H1 (cell line): ENCODE results near the gene CCNI2. TPM values are rescaled to one million over a fixed set of nuclear protein-coding genes. Genes with fewer than 3 reads are reported as not detected.

ENCODE experiments used
- CTCF ChIA-PET: fragments of 300-600 bp; sonication (Branson Sonifier 250); formaldehyde crosslinking; loops from one replicate; lab custom pipeline; 2021; ENCODE audit not compliant: partially characterized antibody; lab: Charles Lee
- POLR2A ChIA-PET: fragments of 300-600 bp; sonication (Branson Sonifier 250); formaldehyde crosslinking; loops from one replicate; lab custom pipeline; 2021; ENCODE audit warnings: inconsistent platforms; ENCODE audit not compliant: partially characterized antibody; lab: Charles Lee
- DNase-seq, 2 experiments: peaks; one replicate each; pipeline versions ENCODE4 v3.0.0 to v3.0.0-alpha.2; 2010 to 2022; ENCODE audit warnings: low spot score in 2 of 2, low read depth in 1 of 2, mixed read lengths in 1 of 2
- FAIRE-seq: peaks from 2 replicates; lab custom pipeline; 2011; peaks lifted over from hg19 to GRCh38; lab: Jason Lieb, UNC
- H2AFZ ChIP-seq: 2 replicates; pipeline ENCODE4 v1.8.1; 2012; ENCODE audit warnings: low read length, inconsistent platforms
- H2AK5ac ChIP-seq: 2 replicates; pipeline ENCODE4 v1.6.1; 2013; ENCODE audit warnings: low read depth, low read length
- H2BK120ac ChIP-seq: replicated peaks from 2 replicates; pipeline ENCODE3; 2013; ENCODE audit warnings: low read depth, low read length, inconsistent platforms
- H2BK12ac ChIP-seq: 2 replicates; pipeline ENCODE4 v1.6.1; 2013; ENCODE audit warnings: low read depth, low read length
- H2BK15ac ChIP-seq: 2 replicates; pipeline ENCODE4 v1.6.1; 2013; ENCODE audit warnings: low read length
- H2BK20ac ChIP-seq: 2 replicates; pipeline ENCODE4 v1.6.1; 2013; ENCODE audit warnings: low read length
- H2BK5ac ChIP-seq: 2 replicates; pipeline ENCODE4 v1.6.1; 2013; ENCODE audit warnings: low read depth, low read length
- H3K14ac ChIP-seq: 2 replicates; pipeline ENCODE4 v1.6.1; 2013; ENCODE audit warnings: inconsistent platforms; ENCODE audit not compliant: insufficient read length
- H3K18ac ChIP-seq: 2 replicates; pipeline ENCODE4 v1.6.1; 2013; ENCODE audit warnings: low read length; ENCODE audit errors: extremely low read depth
- H3K23ac ChIP-seq: 2 replicates; pipeline ENCODE4 v1.6.1; 2013; ENCODE audit warnings: inconsistent platforms; ENCODE audit not compliant: insufficient read length
- H3K23me2 ChIP-seq: 2 replicates; pipeline ENCODE4 v1.6.1; 2013; ENCODE audit warnings: low read depth, low read length
- H3K27ac ChIP-seq: 2 replicates; pipeline ENCODE4 v1.6.1; 2011; ENCODE audit warnings: low read depth, low read length, inconsistent platforms
- H3K27me3 ChIP-seq, 4 experiments: replicated peaks in 1 of 4; 1 replicate in 1 of 4; 2 replicates in 3 of 4; pipeline versions ENCODE4 v1.6.1 to v1.8.1; 2011 to 2013; ENCODE audit warnings: low read length in 3 of 4, mild to moderate bottlenecking in 3 of 4, inconsistent platforms in 2 of 4, mixed read lengths in 2 of 4, moderate library complexity in 1 of 4; ENCODE audit not compliant: control insufficient read depth in 3 of 4, insufficient read depth in 3 of 4; ENCODE audit errors: extremely low read depth in 1 of 4
- H3K36me3 ChIP-seq, 4 experiments: 2 replicates each; pipeline versions ENCODE4 v1.6.1 to v1.8.1; 2011 to 2013; ENCODE audit warnings: mild to moderate bottlenecking in 4 of 4, low read length in 3 of 4, moderate library complexity in 2 of 4, control low read depth in 1 of 4, inconsistent platforms in 1 of 4; ENCODE audit not compliant: insufficient read depth in 4 of 4, control insufficient read depth in 2 of 4
- H3K4ac ChIP-seq: replicated peaks from 2 replicates; pipeline ENCODE3; 2013; ENCODE audit warnings: low read length, low read depth, mixed read lengths, inconsistent platforms; ENCODE audit not compliant: insufficient read length
- H3K4me1 ChIP-seq, 4 experiments: replicated peaks in 1 of 4; 1 replicate in 1 of 4; 2 replicates in 3 of 4; pipeline versions ENCODE4 v1.6.1 to v1.8.1; 2011 to 2013; ENCODE audit warnings: low read length in 3 of 4, inconsistent platforms in 2 of 4, mixed read lengths in 1 of 4; ENCODE audit not compliant: insufficient read depth in 4 of 4, control insufficient read depth in 3 of 4
- H3K4me2 ChIP-seq, 2 experiments: 2 replicates each; pipeline versions ENCODE4 v1.6.1 to v1.8.1; 2011 to 2013; ENCODE audit warnings: low read depth in 2 of 2, low read length in 2 of 2, control low read depth in 1 of 2, inconsistent platforms in 1 of 2, mild to moderate bottlenecking in 1 of 2; ENCODE audit not compliant: insufficient read depth in 1 of 2
- H3K4me3 ChIP-seq, 4 experiments: fragments of 200-600, 300-600 bp in 1 of 4; sonication (generic), shearing (Covaris generic), sonication (Bioruptor Twin) in 1 of 4; 2 replicates each; pipeline versions ENCODE4 v1.5.1 to v1.8.1; 2011 to 2016; ENCODE audit warnings: low read length in 4 of 4, low read depth in 3 of 4, control low read depth in 2 of 4, inconsistent platforms in 2 of 4, mild to moderate bottlenecking in 2 of 4, mixed read lengths in 1 of 4, moderate library complexity in 1 of 4; ENCODE audit not compliant: insufficient read depth in 2 of 4; ENCODE audit errors: extremely low read depth in 1 of 4
- H3K56ac ChIP-seq: replicated peaks from 2 replicates; pipeline ENCODE3; 2013; ENCODE audit warnings: low read depth, mild to moderate bottlenecking, mixed read lengths, low read length, inconsistent platforms; ENCODE audit not compliant: insufficient read length
- H3K79me1 ChIP-seq: 2 replicates; pipeline ENCODE4 v1.6.1; 2013; ENCODE audit warnings: low read depth, low read length, control low read depth
- H3K79me2 ChIP-seq, 2 experiments: 2 replicates each; pipeline versions ENCODE4 v1.6.1 to v1.8.1; 2012 to 2013; ENCODE audit warnings: low read length in 2 of 2, mild to moderate bottlenecking in 2 of 2, inconsistent platforms in 1 of 2; ENCODE audit not compliant: insufficient read depth in 2 of 2, control insufficient read depth in 1 of 2
- H3K9ac ChIP-seq, 4 experiments: replicated peaks in 1 of 4; 1 replicate in 1 of 4; 2 replicates in 3 of 4; pipeline versions ENCODE4 v1.6.1 to v1.8.1; 2011 to 2013; ENCODE audit warnings: low read depth in 3 of 4, low read length in 3 of 4, control low read depth in 2 of 4, mild to moderate bottlenecking in 2 of 4, moderate library complexity in 2 of 4, inconsistent platforms in 1 of 4; ENCODE audit errors: extremely low read depth in 1 of 4
- H3K9me3 ChIP-seq, 2 experiments: 2 replicates each; pipeline versions ENCODE4 v1.6.1 to v1.8.1; 2012 to 2013; ENCODE audit warnings: mild to moderate bottlenecking in 2 of 2, moderate library complexity in 2 of 2, control low read depth in 1 of 2, inconsistent platforms in 1 of 2, low read depth in 1 of 2, low read length in 1 of 2, mixed read lengths in 1 of 2; ENCODE audit not compliant: insufficient read depth in 2 of 2
- H4K20me1 ChIP-seq, 2 experiments: replicated peaks in 1 of 2; 2 replicates each; pipeline versions ENCODE3 to v1.8.1; 2011 to 2013; ENCODE audit warnings: inconsistent platforms in 2 of 2, low read length in 2 of 2, mild to moderate bottlenecking in 1 of 2; ENCODE audit not compliant: insufficient read depth in 2 of 2, control insufficient read depth in 1 of 2
- H4K5ac ChIP-seq: 2 replicates; pipeline ENCODE4 v1.6.1; 2013; ENCODE audit warnings: low read length, low read depth, mixed read lengths, inconsistent platforms; ENCODE audit not compliant: insufficient read length
- H4K8ac ChIP-seq: 2 replicates; pipeline ENCODE4 v1.8.0; 2013; ENCODE audit warnings: mild to moderate bottlenecking, moderate library complexity, low read length, inconsistent platforms; ENCODE audit not compliant: insufficient read depth; ENCODE audit errors: extremely low read depth
- H4K91ac ChIP-seq: replicated peaks from 2 replicates; pipeline ENCODE3; 2013; ENCODE audit warnings: low read length, mixed read lengths, inconsistent platforms; ENCODE audit not compliant: insufficient read length
- BACH1 ChIP-seq: IDR thresholded peaks from 2 replicates; pipeline ENCODE4 v1.6.1; 2012; ENCODE audit warnings: low read length, improper control_type of control experiment
- CBX8 ChIP-seq: fragments of 300-800, 300-1000 bp; sonication (generic); IDR thresholded peaks from 2 replicates; pipeline ENCODE4 v1.7.1; 2016; ENCODE audit warnings: low read depth, low read length, borderline replicate concordance
- CHD2 ChIP-seq: IDR thresholded peaks from 2 replicates; pipeline ENCODE4 v1.6.1; 2012; ENCODE audit warnings: low read length, improper control_type of control experiment
- CTBP2 ChIP-seq: IDR thresholded peaks from 2 replicates; pipeline ENCODE4 v1.7.0; 2011; ENCODE audit warnings: borderline replicate concordance, mild to moderate bottlenecking, moderate library complexity, mixed read lengths, low read length; ENCODE audit not compliant: insufficient read depth, insufficient read length
- EZH2 ChIP-seq: fragments of 200-600 bp; sonication (generic); IDR thresholded peaks from 2 replicates; pipeline ENCODE4 v1.7.1; 2012; ENCODE audit warnings: low read depth, mild to moderate bottlenecking, moderate library complexity, low read length, inconsistent platforms; ENCODE audit not compliant: severe bottlenecking
- KDM1A ChIP-seq: fragments of 200-600, 300-600 bp; sonication (generic); IDR thresholded peaks from 2 replicates; pipeline ENCODE4 v1.7.1; 2016; ENCODE audit warnings: mild to moderate bottlenecking, low read length, borderline replicate concordance
- KDM4A ChIP-seq: IDR thresholded peaks from one replicate; pipeline ENCODE4 v1.7.1; 2012; ENCODE audit warnings: low read depth, mild to moderate bottlenecking, moderate library complexity, low read length, inconsistent platforms; ENCODE audit not compliant: severe bottlenecking
- KDM5A ChIP-seq: fragments of 200-600 bp; IDR thresholded peaks from 2 replicates; pipeline ENCODE4 v1.7.1; 2012; ENCODE audit warnings: mild to moderate bottlenecking, low read length, inconsistent platforms, mixed read lengths
- RXRA ChIP-seq: IDR thresholded peaks from 2 replicates; pipeline ENCODE4 v1.6.1; 2011; ENCODE audit warnings: low read depth, mild to moderate bottlenecking, low read length, moderate library complexity; ENCODE audit not compliant: insufficient read depth
- SP1 ChIP-seq: IDR thresholded peaks from 2 replicates; pipeline ENCODE4 v1.6.1; 2011; ENCODE audit warnings: low read depth, low read length
- YY1 ChIP-seq: IDR thresholded peaks from 2 replicates; pipeline ENCODE4 v1.6.1; 2011; ENCODE audit warnings: low read depth, mild to moderate bottlenecking, low read length
- WGBS, 2 experiments: shearing (Covaris generic) in 1 of 2; methylation state at CpG; one replicate each; pipeline versions ENCODE4 v1.1.6 to v1.1.7; 2013 to 2015; ENCODE audit warnings: low lambda C conversion rate in 2 of 2, mixed read lengths in 2 of 2, inconsistent platforms in 1 of 2, low coverage in 1 of 2, missing lambda C conversion rate in 1 of 2; ENCODE audit not compliant: insufficient replicate concordance in 2 of 2, insufficient coverage in 1 of 2, insufficient read length in 1 of 2; ENCODE audit errors: extremely low coverage in 1 of 2, missing lambda C conversion rate in 1 of 2; 5-methylcytosine and 5-hydroxymethylcytosine counted together
- polyA plus RNA-seq, 7 experiments: library from polyadenylated mRNA; depleted of rRNA in 3 of 7; stranded (reverse) in 5 of 7; unstranded in 2 of 7; fragments of >200 nt in 5 of 7; fragments of 200-250 nt in 2 of 7; gene quantifications; 1 replicate in 5 of 7; 2 replicates in 1 of 7; 4 replicates in 1 of 7; pipeline versions ENCODE4 v1.2.1 to v1.2.3, GENCODE V29; 2011 to 2013; ENCODE audit warnings: missing spikeins in 2 of 7, mixed read lengths in 2 of 7
- total RNA-seq: library from RNA; stranded (reverse); fragmentation: NEBNext Ultra II Directional; extraction: Animal tissue kit (Norgen Biotek cat#: 25700); gene quantifications from 2 replicates; pipeline ENCODE4 v1.2.1, GENCODE V29; 2021
- TF ChIP-seq, protein P1 (sequence below), 3 experiments: IDR thresholded peaks; 1 replicate in 2 of 3; 2 replicates in 1 of 3; pipeline versions ENCODE4 v1.5.1 to v1.6.1; 2011; ENCODE audit warnings: low read length in 3 of 3, mild to moderate bottlenecking in 3 of 3, inconsistent platforms in 2 of 3, low read depth in 1 of 3, moderate library complexity in 1 of 3; ENCODE audit not compliant: insufficient read depth in 1 of 3; ENCODE audit errors: control extremely low read depth in 1 of 3

The CCNI2 gene
- total and polyA plus RNA-seq, 2 of the 8 experiments (the other 6 are each of a cell fraction or from before 2014, with no cell fraction given): 1.3 to 1.4 TPM

DNA sequence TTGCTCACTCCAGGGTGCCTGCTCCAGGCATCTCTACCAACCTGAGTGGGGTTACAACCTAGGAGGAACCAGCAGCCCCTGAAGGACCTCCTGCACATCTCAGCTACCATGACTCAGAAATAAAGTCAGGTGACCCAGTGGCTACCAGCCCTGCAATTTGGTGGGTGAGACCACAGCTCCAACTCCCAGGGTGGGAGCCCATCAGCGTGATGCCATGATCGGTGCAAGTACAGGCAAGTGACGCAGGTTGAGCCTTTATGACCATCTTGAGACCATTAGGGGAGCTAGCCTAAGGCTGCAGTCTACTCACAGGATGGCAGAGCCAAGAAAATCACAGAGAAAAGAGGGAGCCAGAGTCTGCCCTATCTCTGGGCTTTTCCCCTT lies 21.3 kb downstream of the CCNI2 start:
- H2AFZ ChIP-seq: no peak overlapping the region
- no peak overlapping the region for H3K4ac ChIP-seq
- POLR2A ChIA-PET: no interaction called here
- peaks cover 6% of the 10 kb centered on the region for H3K79me1 ChIP-seq
- no peak overlapping the region for H3K23ac ChIP-seq
- no peak overlapping the region for H3K56ac ChIP-seq
- no peak overlapping the region for H2BK120ac ChIP-seq
- DNase-seq: no peak
- no peaks in the 10 kb centered on the region for H3K23me2 ChIP-seq
- FAIRE-seq: no peak
- no peaks in the 10 kb centered on the region for H3K79me2 ChIP-seq
- H4K5ac ChIP-seq: no peak overlapping the region
- no peak overlapping the region for H3K4me3 ChIP-seq
- H3K9me3 ChIP-seq: no peaks in the 10 kb centered on the region
- no peak overlapping the region for H4K8ac ChIP-seq
- no peaks in the 10 kb centered on the region; a peak in 1 of 7 replicates for H3K27me3 ChIP-seq
- no peak overlapping the region for H3K14ac ChIP-seq
- H3K4me1 ChIP-seq: peaks cover 0 to 16% (median 5%) of the 10 kb centered on the region in 4 experiments; a peak in 5 of 7 replicates
- H3K9ac ChIP-seq: no peak overlapping the region
- H2BK12ac ChIP-seq: no peak overlapping the region
- H3K36me3 ChIP-seq: no peaks in the 10 kb centered on the region
- CTCF ChIA-PET: interaction anchor here (0.8 to 8.0 kb wide), 3 partner anchors 13 to 52 kb away, joined by 3 to 60 read pairs (median 4); no protein-coding TSS in a partner anchor
- 85% methylated on average over 3 of the region's 3 CpGs; no CpG with 5 or more reads in 1 of the 2 experiments for WGBS, 2 experiments
- no peak overlapping the region for H4K91ac ChIP-seq
- no peak overlapping the region for H3K4me2 ChIP-seq
- no peak overlapping the region for H2AK5ac ChIP-seq
- H2BK15ac ChIP-seq: no peak overlapping the region
- H2BK5ac ChIP-seq: no peak overlapping the region
- no peak overlapping the region for H3K27ac ChIP-seq
- no peak overlapping the region for H2BK20ac ChIP-seq
- H3K18ac ChIP-seq: no peak overlapping the region
- peaks cover 3 to 10% of the 10 kb centered on the region in 2 experiments for H4K20me1 ChIP-seq
- TF ChIP-seq EZH2: no peak
- TF ChIP-seq KDM4A: no peak
- no peak for TF ChIP-seq KDM1A
- TF ChIP-seq KDM5A: no peak
- no peak for TF ChIP-seq SP1
- no peak for TF ChIP-seq YY1
- no peak for TF ChIP-seq CBX8
- TF ChIP-seq CHD2: no peak
- no peak for TF ChIP-seq CTBP2
- no peak for TF ChIP-seq RXRA
- no peak for TF ChIP-seq BACH1
- TF ChIP-seq, protein P1, sequence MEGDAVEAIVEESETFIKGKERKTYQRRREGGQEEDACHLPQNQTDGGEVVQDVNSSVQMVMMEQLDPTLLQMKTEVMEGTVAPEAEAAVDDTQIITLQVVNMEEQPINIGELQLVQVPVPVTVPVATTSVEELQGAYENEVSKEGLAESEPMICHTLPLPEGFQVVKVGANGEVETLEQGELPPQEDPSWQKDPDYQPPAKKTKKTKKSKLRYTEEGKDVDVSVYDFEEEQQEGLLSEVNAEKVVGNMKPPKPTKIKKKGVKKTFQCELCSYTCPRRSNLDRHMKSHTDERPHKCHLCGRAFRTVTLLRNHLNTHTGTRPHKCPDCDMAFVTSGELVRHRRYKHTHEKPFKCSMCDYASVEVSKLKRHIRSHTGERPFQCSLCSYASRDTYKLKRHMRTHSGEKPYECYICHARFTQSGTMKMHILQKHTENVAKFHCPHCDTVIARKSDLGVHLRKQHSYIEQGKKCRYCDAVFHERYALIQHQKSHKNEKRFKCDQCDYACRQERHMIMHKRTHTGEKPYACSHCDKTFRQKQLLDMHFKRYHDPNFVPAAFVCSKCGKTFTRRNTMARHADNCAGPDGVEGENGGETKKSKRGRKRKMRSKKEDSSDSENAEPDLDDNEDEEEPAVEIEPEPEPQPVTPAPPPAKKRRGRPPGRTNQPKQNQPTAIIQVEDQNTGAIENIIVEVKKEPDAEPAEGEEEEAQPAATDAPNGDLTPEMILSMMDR (IDR thresholded peaks at IDR 0.05; ENCODE audit: control extremely low read depth in 1 of 3, insufficient read depth in 1 of 3, low read depth in 1 of 3, low read length in 3 of 3): no peak
